Astrocyte (in vitro differentiated cells and primary cell): ENCODE results near the gene OIP5. TPM values are rescaled to one million over a fixed set of nuclear protein-coding genes. Genes with fewer than 3 reads are reported as not detected.
A peak's percentile ranks its signal among the peaks of the same experiment; 100 is the strongest.
"Not testable (repeated sequence)": the region's sequence is repeated elsewhere in the genome, so short reads cannot be mapped to it uniquely, and the experiment has no call there.

ENCODE experiments used
- DNase-seq: peaks from one replicate; pipeline ENCODE4 v3.0.0-alpha.2; 2010; ENCODE audit warnings: low read depth
- FAIRE-seq: peaks from 2 replicates; lab custom pipeline; 2011; peaks lifted over from hg19 to GRCh38; lab: Jason Lieb, UNC
- H2AFZ ChIP-seq: 2 replicates; pipeline ENCODE4 v1.6.0; 2012; ENCODE audit warnings: low read depth, low read length, inconsistent platforms
- H3K27ac ChIP-seq: 2 replicates; pipeline ENCODE4 v1.5.1; 2011; ENCODE audit warnings: low read depth, low read length, inconsistent platforms
- H3K27me3 ChIP-seq: 2 replicates; pipeline ENCODE4 v1.6.0; 2011; ENCODE audit warnings: low read length, inconsistent platforms; ENCODE audit not compliant: insufficient read depth
- H3K36me3 ChIP-seq: 2 replicates; pipeline ENCODE4 v1.5.1; 2011; ENCODE audit warnings: low read length, inconsistent platforms; ENCODE audit not compliant: insufficient read depth
- H3K4me1 ChIP-seq: 2 replicates; pipeline ENCODE4 v1.5.1; 2011; ENCODE audit warnings: low read length, inconsistent platforms; ENCODE audit not compliant: insufficient read depth
- H3K4me2 ChIP-seq: 2 replicates; pipeline ENCODE4 v1.6.0; 2012; ENCODE audit warnings: low read length, inconsistent platforms
- H3K4me3 ChIP-seq: 2 replicates; pipeline ENCODE4 v1.5.1; 2011; ENCODE audit warnings: low read depth, mild to moderate bottlenecking, low read length, inconsistent platforms; ENCODE audit not compliant: insufficient read depth
- H3K79me2 ChIP-seq: 2 replicates; pipeline ENCODE4 v1.6.0; 2012; ENCODE audit warnings: mild to moderate bottlenecking, low read length, inconsistent platforms; ENCODE audit not compliant: insufficient read depth
- H3K9ac ChIP-seq: 2 replicates; pipeline ENCODE4 v1.6.0; 2012; ENCODE audit warnings: mild to moderate bottlenecking, low read length, inconsistent platforms
- H3K9me3 ChIP-seq: 2 replicates; pipeline ENCODE4 v1.5.1; 2012; ENCODE audit warnings: low read depth, mild to moderate bottlenecking, low read length, inconsistent platforms; ENCODE audit not compliant: insufficient read depth
- H4K20me1 ChIP-seq: 2 replicates; pipeline ENCODE4 v1.6.0; 2012; ENCODE audit warnings: low read length, inconsistent platforms; ENCODE audit not compliant: insufficient read depth
- H3K27ac Mint-ChIP-seq: one replicate; pipeline ENCODE4 v1.8.0; 2021; ENCODE audit warnings: mild to moderate bottlenecking, mixed read lengths; ENCODE audit not compliant: unreplicated experiment
- H3K27me3 Mint-ChIP-seq: one replicate; pipeline ENCODE4 v1.8.0; 2021; ENCODE audit warnings: low read depth, mixed read lengths; ENCODE audit not compliant: unreplicated experiment
- H3K36me3 Mint-ChIP-seq: one replicate; pipeline ENCODE4 v1.8.0; 2021; ENCODE audit warnings: low read depth, mixed read lengths; ENCODE audit not compliant: unreplicated experiment
- H3K4me1 Mint-ChIP-seq: one replicate; pipeline ENCODE4 v1.8.0; 2021; ENCODE audit warnings: low read depth, mixed read lengths; ENCODE audit not compliant: unreplicated experiment
- H3K4me3 Mint-ChIP-seq: one replicate; pipeline ENCODE4 v1.8.0; 2021; ENCODE audit warnings: mild to moderate bottlenecking, moderate library complexity, mixed read lengths; ENCODE audit not compliant: unreplicated experiment
- H3K9me3 Mint-ChIP-seq: one replicate; pipeline ENCODE4 v1.8.0; 2021; ENCODE audit warnings: mild to moderate bottlenecking, mixed read lengths; ENCODE audit not compliant: unreplicated experiment
- CTCF ChIP-seq: IDR thresholded peaks from 2 replicates; pipeline ENCODE4 v1.5.1; 2011; ENCODE audit warnings: low read depth, mild to moderate bottlenecking, inconsistent platforms, low read length, moderate library complexity; ENCODE audit not compliant: insufficient read depth
- EZH2 ChIP-seq: IDR thresholded peaks from 2 replicates; pipeline ENCODE4 v1.6.1; 2012; ENCODE audit warnings: mild to moderate bottlenecking, low read length, inconsistent platforms; ENCODE audit not compliant: insufficient read depth
- total RNA-seq: library from RNA; stranded (reverse); gene quantifications from 2 replicates; pipeline ENCODE4 v1.2.1, GENCODE V29; 2021

The OIP5 gene
- total RNA-seq, 1 donor from 2014 or later = 1.7 TPM

- Histone ChIP-seq H3K27me3 (no peaks in the 10 kb centered on the region), H4K20me1 (no peaks in the 10 kb centered on the region), H3K9me3 (no peaks in the 10 kb centered on the region), H3K4me1 (no peaks in the 10 kb centered on the region), H2AFZ (no peak overlapping the region), H3K4me2 (no peak overlapping the region), H3K79me2 (no peaks in the 10 kb centered on the region), H3K27ac (no peak overlapping the region), H3K36me3 (no peaks in the 10 kb centered on the region), H3K4me3 (no peak overlapping the region), H3K9ac (no peak overlapping the region)
- no peak overlapping the region for H3K4me3 Mint-ChIP-seq
- H3K4me1 Mint-ChIP-seq = no peaks in the 10 kb centered on the region
- no peaks in the 10 kb centered on the region for H3K36me3 Mint-ChIP-seq
- no peak overlapping the region for H3K27ac Mint-ChIP-seq
- no peaks in the 10 kb centered on the region for H3K27me3 Mint-ChIP-seq
- no peak for FAIRE-seq
- no peak for DNase-seq
- no peaks in the 10 kb centered on the region for H3K9me3 Mint-ChIP-seq
- TF ChIP-seq CTCF (no peak), EZH2 (no peak)
Observed at GRCh38 chr15:41307679-41308078, 24.7 kb downstream of the OIP5 start.

- Histone ChIP-seq H3K9me3 (no peaks in the 10 kb centered on the region), H3K79me2 (no peaks in the 10 kb centered on the region), H3K27me3 (no peaks in the 10 kb centered on the region), H3K4me2 (no peak overlapping the region), H3K4me3 (no peak overlapping the region), H3K27ac (no peak overlapping the region), H4K20me1 (no peaks in the 10 kb centered on the region), H2AFZ (no peak overlapping the region), H3K9ac (no peak overlapping the region), H3K36me3 (no peaks in the 10 kb centered on the region), H3K4me1 (no peaks in the 10 kb centered on the region)
- Mint-ChIP-seq H3K27me3 (no peaks in the 10 kb centered on the region), H3K27ac (no peak overlapping the region), H3K4me3 (no peak overlapping the region), H3K9me3 (no peaks in the 10 kb centered on the region), H3K4me1 (no peaks in the 10 kb centered on the region), H3K36me3 (peaks cover 2% of the 10 kb centered on the region)
- no peak for DNase-seq
- no peak for TF ChIP-seq CTCF
- no peak for TF ChIP-seq EZH2
- no peak for FAIRE-seq
Observed at GRCh38 chr15:41304149-41304770, 28.1 kb downstream of the OIP5 start.

GRCh38 chr15:41301587-41301986 lies 30.8 kb downstream of the OIP5 start:
- no peak for TF ChIP-seq EZH2
- TF ChIP-seq CTCF = no peak
- H3K4me3 Mint-ChIP-seq = no peak overlapping the region
- Histone ChIP-seq H3K79me2 (no peaks in the 10 kb centered on the region), H3K4me2 (no peak overlapping the region), H3K9me3 (no peaks in the 10 kb centered on the region), H3K4me1 (no peaks in the 10 kb centered on the region), H3K27me3 (no peaks in the 10 kb centered on the region), H3K9ac (no peak overlapping the region), H3K27ac (no peak overlapping the region), H2AFZ (no peak overlapping the region), H4K20me1 (no peaks in the 10 kb centered on the region), H3K36me3 (peaks cover 4% of the 10 kb centered on the region), H3K4me3 (no peak overlapping the region)
- FAIRE-seq = no peak
- H3K27me3 Mint-ChIP-seq = no peaks in the 10 kb centered on the region
- no peak overlapping the region for H3K27ac Mint-ChIP-seq
- peaks cover 5% of the 10 kb centered on the region for H3K36me3 Mint-ChIP-seq
- no peaks in the 10 kb centered on the region for H3K4me1 Mint-ChIP-seq
- H3K9me3 Mint-ChIP-seq = no peaks in the 10 kb centered on the region
- DNase-seq = no peak

- not testable (repeated sequence) for H3K4me1 ChIP-seq, H3K9ac ChIP-seq, H3K36me3 ChIP-seq, H3K36me3 Mint-ChIP-seq, H3K9me3 ChIP-seq, H3K27ac Mint-ChIP-seq, H3K9me3 Mint-ChIP-seq, H3K4me3 Mint-ChIP-seq, H3K4me1 Mint-ChIP-seq, H3K4me3 ChIP-seq, DNase-seq, H3K27me3 Mint-ChIP-seq, H3K79me2 ChIP-seq, H3K27ac ChIP-seq, H4K20me1 ChIP-seq, H3K4me2 ChIP-seq, H3K27me3 ChIP-seq, H2AFZ ChIP-seq
- peak; percentile 82 for FAIRE-seq
Observed at GRCh38 chr15:41301139-41301538, 31.3 kb downstream of the OIP5 start.
